Endothelial cell of umbilical vein (primary cell): Measurements from ENCODE around the gene FCMR.

Experiments used
- CTCF ChIP-seq, 2 donors: IDR thresholded peaks; 1 replicate in 1 of 2; 2 replicates in 1 of 2; pipeline ENCODE4 v1.5.1; 2011; ENCODE audit warnings: low read length in 2 of 2, mild to moderate bottlenecking in 2 of 2, moderate library complexity in 2 of 2, control low read depth in 1 of 2, inconsistent platforms in 1 of 2, low read depth in 1 of 2; ENCODE audit not compliant: insufficient read depth in 1 of 2; ENCODE audit errors: extremely low read depth in 1 of 2
- EZH2 ChIP-seq: IDR thresholded peaks from 2 replicates; pipeline ENCODE4 v1.6.1; 2012; ENCODE audit warnings: borderline replicate concordance, low read depth, mild to moderate bottlenecking, moderate library complexity, low read length, inconsistent platforms; ENCODE audit not compliant: severe bottlenecking
- GATA2 ChIP-seq: IDR thresholded peaks from 2 replicates; pipeline ENCODE4 v1.7.0; 2011; ENCODE audit warnings: low read depth, mild to moderate bottlenecking, moderate library complexity, mixed read lengths, low read length; ENCODE audit not compliant: insufficient read length, insufficient read depth
- JUN ChIP-seq: IDR thresholded peaks from 2 replicates; pipeline ENCODE4 v1.6.1; 2011; ENCODE audit warnings: borderline replicate concordance, low read depth; ENCODE audit not compliant: insufficient read length, insufficient read depth
- POLR2AphosphoS5 ChIP-seq: IDR thresholded peaks from 2 replicates; pipeline ENCODE4 v1.6.1; 2012; ENCODE audit warnings: low read depth, mild to moderate bottlenecking, control low read depth, low read length, moderate library complexity; ENCODE audit not compliant: insufficient read depth
- TF ChIP-seq, protein P1 (sequence below): IDR thresholded peaks from 2 replicates; pipeline ENCODE4 v1.6.1; 2011; ENCODE audit not compliant: insufficient read depth, insufficient read length

GRCh38 chr1:206867716-206868115, 54.0 kb downstream of the FCMR start:
- no peak for TF ChIP-seq CTCF (IDR thresholded peaks at IDR 0.05; ENCODE audit: extremely low read depth in 1 of 2, insufficient read depth in 1 of 2, low read depth in 1 of 2, low read length in 2 of 2)
- no peak for TF ChIP-seq GATA2
- TF ChIP-seq, protein P1, sequence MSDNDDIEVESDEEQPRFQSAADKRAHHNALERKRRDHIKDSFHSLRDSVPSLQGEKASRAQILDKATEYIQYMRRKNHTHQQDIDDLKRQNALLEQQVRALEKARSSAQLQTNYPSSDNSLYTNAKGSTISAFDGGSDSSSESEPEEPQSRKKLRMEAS = no peak
- no peak for TF ChIP-seq EZH2
- no peak for TF ChIP-seq POLR2AphosphoS5
- no peak for TF ChIP-seq JUN
